RWPE2 (cell line): ENCODE data around the gene CES3.

Experiments
- ATAC-seq: fragments of 200-7000 bp; cut with Tn5 transposase; 3 replicates; pipeline ENCODE4 v1.9.1; 2021; ENCODE audit warnings: low read depth
- DNase-seq: peaks from one replicate; pipeline ENCODE4 v3.0.0-alpha.2; 2020; ENCODE audit warnings: low spot score
- H3K27ac ChIP-seq: fragments of 450-650 bp; 2 replicates; pipeline ENCODE4 v1.5.1; 2017; ENCODE audit warnings: mild to moderate bottlenecking; ENCODE audit not compliant: poor library complexity, severe bottlenecking
- H3K27me3 ChIP-seq: fragments of 250-450 bp; sonication (Bioruptor Pico); 2 replicates; pipeline ENCODE4 v1.5.1; 2021; ENCODE audit warnings: mild to moderate bottlenecking, moderate library complexity; ENCODE audit not compliant: insufficient read depth, poor library complexity, severe bottlenecking
- H3K36me3 ChIP-seq: fragments of 250-450 bp; sonication (Bioruptor Pico); 2 replicates; pipeline ENCODE4 v1.5.1; 2020; ENCODE audit warnings: low read depth, mild to moderate bottlenecking, moderate library complexity
- H3K4me1 ChIP-seq: fragments of 250-450 bp; sonication (Bioruptor Pico); 2 replicates; pipeline ENCODE4 v1.5.1; 2021; ENCODE audit warnings: mild to moderate bottlenecking, moderate library complexity; ENCODE audit not compliant: insufficient read depth, poor library complexity, severe bottlenecking
- H3K4me3 ChIP-seq: fragments of 250-450 bp; sonication (Bioruptor Pico); 2 replicates; pipeline ENCODE4 v1.5.1; 2021; ENCODE audit warnings: mild to moderate bottlenecking, moderate library complexity; ENCODE audit not compliant: severe bottlenecking
- H3K9me3 ChIP-seq: fragments of 250-450 bp; sonication (Bioruptor Pico); 2 replicates; pipeline ENCODE4 v1.5.1; 2021; ENCODE audit warnings: mild to moderate bottlenecking, moderate library complexity; ENCODE audit not compliant: severe bottlenecking
- TF ChIP-seq, protein P1 (sequence below): fragments of 450-650 bp; IDR thresholded peaks from one replicate; pipeline ENCODE4 v1.5.1; 2017; ENCODE audit warnings: mild to moderate bottlenecking, moderate library complexity; ENCODE audit not compliant: poor library complexity, severe bottlenecking

Gene CES3

DNA sequence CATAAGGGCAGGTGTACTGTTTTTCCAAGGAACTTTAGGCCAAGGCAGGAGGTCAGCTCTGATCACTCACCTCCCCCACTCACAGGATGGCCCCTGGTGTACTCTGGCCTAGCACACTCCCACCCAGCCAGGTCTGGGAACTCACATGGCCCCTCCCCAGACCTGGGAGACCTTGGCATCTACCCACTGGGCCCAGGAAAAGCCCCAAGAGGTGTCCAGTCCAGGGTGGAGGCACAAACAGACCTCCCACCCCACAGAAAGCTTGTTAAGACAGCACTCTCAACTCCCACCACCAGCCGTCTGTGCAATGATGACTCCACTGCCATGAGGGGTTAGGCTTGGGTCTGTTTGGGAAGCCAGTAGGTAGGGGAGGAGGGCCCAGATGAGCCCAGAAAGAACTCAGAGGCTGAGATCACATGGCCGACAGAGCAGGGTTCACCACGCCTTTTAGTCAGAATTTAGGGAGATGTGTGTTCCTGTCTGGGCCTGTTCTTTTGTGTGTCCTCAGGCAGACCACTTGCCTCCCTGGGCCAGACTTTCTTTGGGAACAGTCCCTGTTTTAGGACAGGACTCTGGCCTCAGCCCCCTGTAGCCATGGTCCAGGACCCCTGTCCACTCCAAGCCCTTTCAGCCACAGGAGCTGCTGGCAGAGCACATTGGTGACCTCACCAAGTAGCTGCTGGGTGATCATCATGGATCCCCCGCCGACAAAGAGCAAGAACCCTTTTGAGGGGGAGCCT, 55.8 kb downstream of the CES3 start:
- Histone ChIP-seq H3K9me3 (no peaks in the 10 kb centered on the region), H3K27me3 (no peaks in the 10 kb centered on the region), H3K27ac (no peak overlapping the region), H3K4me3 (no peak overlapping the region), H3K36me3 (no peaks in the 10 kb centered on the region), H3K4me1 (no peaks in the 10 kb centered on the region)
- ATAC-seq (no peak), DNase-seq (peak; percentile 34)
- TF ChIP-seq, protein P1, sequence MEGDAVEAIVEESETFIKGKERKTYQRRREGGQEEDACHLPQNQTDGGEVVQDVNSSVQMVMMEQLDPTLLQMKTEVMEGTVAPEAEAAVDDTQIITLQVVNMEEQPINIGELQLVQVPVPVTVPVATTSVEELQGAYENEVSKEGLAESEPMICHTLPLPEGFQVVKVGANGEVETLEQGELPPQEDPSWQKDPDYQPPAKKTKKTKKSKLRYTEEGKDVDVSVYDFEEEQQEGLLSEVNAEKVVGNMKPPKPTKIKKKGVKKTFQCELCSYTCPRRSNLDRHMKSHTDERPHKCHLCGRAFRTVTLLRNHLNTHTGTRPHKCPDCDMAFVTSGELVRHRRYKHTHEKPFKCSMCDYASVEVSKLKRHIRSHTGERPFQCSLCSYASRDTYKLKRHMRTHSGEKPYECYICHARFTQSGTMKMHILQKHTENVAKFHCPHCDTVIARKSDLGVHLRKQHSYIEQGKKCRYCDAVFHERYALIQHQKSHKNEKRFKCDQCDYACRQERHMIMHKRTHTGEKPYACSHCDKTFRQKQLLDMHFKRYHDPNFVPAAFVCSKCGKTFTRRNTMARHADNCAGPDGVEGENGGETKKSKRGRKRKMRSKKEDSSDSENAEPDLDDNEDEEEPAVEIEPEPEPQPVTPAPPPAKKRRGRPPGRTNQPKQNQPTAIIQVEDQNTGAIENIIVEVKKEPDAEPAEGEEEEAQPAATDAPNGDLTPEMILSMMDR = no peak

DNA sequence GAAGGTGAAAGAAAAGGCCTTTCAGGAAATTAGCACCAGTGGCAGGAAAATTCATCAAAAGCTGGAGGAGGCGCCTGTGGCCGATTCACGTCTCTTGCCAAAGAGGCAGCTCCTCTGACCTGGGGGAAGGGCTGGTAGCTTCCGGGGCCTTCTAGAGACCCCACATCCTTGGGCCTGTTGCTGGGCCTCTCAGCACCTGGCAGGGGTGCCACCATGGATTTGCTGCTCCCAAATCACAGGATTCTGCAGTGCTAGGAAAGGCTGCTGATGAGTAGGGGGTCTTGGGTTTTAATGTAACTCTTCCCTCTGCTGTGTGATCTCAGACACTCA, 56.3 kb downstream of the CES3 start:
- H3K36me3 ChIP-seq = no peaks in the 10 kb centered on the region
- no peak overlapping the region for H3K27ac ChIP-seq
- H3K9me3 ChIP-seq = no peaks in the 10 kb centered on the region
- ATAC-seq (no peak), DNase-seq (peak; percentile 39)
- no peaks in the 10 kb centered on the region for H3K4me1 ChIP-seq
- TF ChIP-seq, protein P1 = no peak
- H3K27me3 ChIP-seq = no peaks in the 10 kb centered on the region
- H3K4me3 ChIP-seq = no peak overlapping the region

DNA sequence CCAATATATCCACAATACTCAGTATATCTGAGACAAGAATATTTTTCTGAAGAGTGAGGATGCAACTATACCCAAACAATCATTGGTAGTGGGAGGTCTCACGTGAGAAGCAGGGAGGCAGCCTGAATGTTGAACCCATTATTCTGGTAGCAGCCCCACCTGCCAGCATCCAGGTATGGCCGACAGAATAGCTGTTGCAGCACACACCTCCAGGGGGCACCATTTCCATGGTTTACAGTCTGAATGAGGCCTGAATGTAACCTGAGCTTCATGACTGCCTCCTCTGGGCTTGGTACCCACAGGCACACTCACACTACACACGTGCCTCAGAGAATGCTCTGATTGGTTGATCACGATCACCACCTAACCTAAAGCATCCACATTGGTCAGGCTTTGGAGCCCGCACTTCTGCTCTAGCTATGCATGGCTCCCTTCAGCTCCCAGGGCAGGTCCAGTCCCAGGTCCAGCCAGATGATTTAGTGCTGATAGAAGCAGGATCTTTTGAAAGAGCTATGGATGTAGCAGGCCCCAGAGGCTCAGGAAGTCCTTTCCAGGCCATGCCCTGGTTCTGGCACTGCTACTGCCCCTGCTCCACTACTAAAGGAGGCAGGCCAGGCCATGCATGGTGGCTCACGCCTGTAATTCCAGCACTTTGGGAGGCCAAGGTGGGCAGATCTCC, 56.9 kb downstream of the CES3 start:
- TF ChIP-seq, protein P1 = peak; percentile 83
- H3K36me3 ChIP-seq = no peaks in the 10 kb centered on the region
- H3K4me1 ChIP-seq = no peaks in the 10 kb centered on the region
- DNase-seq (peak; percentile 89), ATAC-seq (peak; percentile 97)
- no peak overlapping the region for H3K27ac ChIP-seq
- H3K27me3 ChIP-seq = no peaks in the 10 kb centered on the region
- H3K4me3 ChIP-seq = no peak overlapping the region
- H3K9me3 ChIP-seq = no peaks in the 10 kb centered on the region

DNA sequence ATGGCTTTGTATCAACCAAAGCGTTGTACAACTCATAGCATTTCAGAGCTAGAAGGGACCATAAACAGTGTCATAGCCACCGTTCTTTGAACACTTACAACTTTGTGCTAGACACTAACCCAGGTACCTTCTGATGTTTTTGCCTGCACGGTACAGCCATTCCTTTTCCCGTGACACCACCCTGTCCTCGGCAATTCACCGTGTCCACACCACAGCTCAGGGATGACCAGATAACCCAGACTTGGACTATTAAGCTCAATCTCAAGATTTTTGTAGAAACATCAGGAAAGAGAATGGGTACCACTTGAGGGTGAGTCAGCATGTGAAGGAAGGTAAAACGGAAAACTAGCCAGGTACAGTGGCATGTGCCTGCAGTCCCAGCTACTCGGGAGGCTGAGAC, 58.1 kb downstream of the CES3 start:
- Histone ChIP-seq H3K9me3 (no peaks in the 10 kb centered on the region), H3K27ac (no peak overlapping the region), H3K4me1 (no peaks in the 10 kb centered on the region), H3K36me3 (no peaks in the 10 kb centered on the region), H3K27me3 (no peaks in the 10 kb centered on the region), H3K4me3 (no peak overlapping the region)
- no peak for ATAC-seq
- TF ChIP-seq, protein P1 = no peak
- DNase-seq = peak; percentile 17

DNA sequence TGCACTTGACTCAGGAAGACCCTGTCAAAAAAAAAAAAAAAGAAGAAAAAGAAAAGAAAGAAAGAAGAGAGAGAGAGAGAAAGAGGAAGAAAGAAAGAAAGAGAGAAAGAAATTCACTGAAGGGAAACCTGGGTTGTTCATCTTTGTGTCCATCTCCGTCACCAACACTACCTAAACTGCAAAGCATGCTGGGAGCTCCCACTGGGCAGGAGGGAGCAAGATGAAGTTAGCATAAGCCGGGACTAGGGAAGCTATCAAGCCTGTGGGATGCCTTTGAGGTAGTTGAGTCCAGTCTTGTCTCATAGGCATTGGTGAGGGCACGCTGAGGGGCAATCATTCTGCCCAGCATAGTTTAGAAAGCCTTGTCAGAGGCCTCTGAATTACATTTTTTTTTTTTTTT, 60.3 kb downstream of the CES3 start:
- TF ChIP-seq, protein P1 = no peak
- Histone ChIP-seq H3K4me1 (no peaks in the 10 kb centered on the region), H3K27me3 (no peaks in the 10 kb centered on the region), H3K4me3 (no peak overlapping the region), H3K9me3 (no peaks in the 10 kb centered on the region), H3K27ac (no peak overlapping the region), H3K36me3 (no peaks in the 10 kb centered on the region)
- no peak for ATAC-seq
- peak; percentile 5 for DNase-seq
